H1 (cell line): ENCODE measurements around the gene PARG. TPM values are rescaled to one million over a fixed set of nuclear protein-coding genes. Genes with fewer than 3 reads are reported as not detected.

ENCODE experiments used
- PHF8 ChIP-seq: fragments of 200-600 bp; sonication (generic); conservative IDR thresholded peaks from 2 replicates; pipeline ENCODE4 v1.7.1; 2012; ENCODE audit warnings: low read depth, mild to moderate bottlenecking, inconsistent platforms, low read length, moderate library complexity
- polyA plus RNA-seq, 7 experiments: library from polyadenylated mRNA; depleted of rRNA in 3 of 7; stranded (reverse) in 5 of 7; unstranded in 2 of 7; fragments of >200 nt in 5 of 7; fragments of 200-250 nt in 2 of 7; gene quantifications; 1 replicate in 5 of 7; 2 replicates in 1 of 7; 4 replicates in 1 of 7; pipeline versions ENCODE4 v1.2.1 to v1.2.3, GENCODE V29; 2011 to 2013; ENCODE audit warnings: missing spikeins in 2 of 7, mixed read lengths in 2 of 7
- total RNA-seq: library from RNA; stranded (reverse); fragmentation: NEBNext Ultra II Directional; extraction: Animal tissue kit (Norgen Biotek cat#: 25700); gene quantifications from 2 replicates; pipeline ENCODE4 v1.2.1, GENCODE V29; 2021

The PARG gene
- total and polyA plus RNA-seq, 2 of the 8 experiments (the other 6 are each of a cell fraction or from before 2014, with no cell fraction given) = 13.3 to 56.2 TPM

DNA sequence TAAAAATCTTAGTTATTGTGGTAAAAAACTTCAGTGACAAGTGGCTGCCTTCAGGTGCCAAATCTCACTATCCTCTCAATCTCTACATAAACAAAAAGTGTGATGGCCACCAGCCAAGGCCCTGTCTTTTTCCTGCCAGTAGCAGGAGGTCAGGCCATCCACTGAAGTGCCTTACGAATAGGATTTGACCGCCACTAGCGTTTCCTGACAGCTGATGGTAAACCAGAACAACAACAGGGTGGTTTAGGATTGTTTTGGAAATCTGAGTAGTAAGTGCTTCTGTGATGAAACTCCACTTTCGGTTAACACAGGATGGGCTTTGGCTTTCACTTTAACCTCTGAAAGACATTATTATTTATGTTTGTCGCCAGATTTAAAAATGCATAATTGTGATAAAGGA, 124.0 kb downstream of the PARG start (continued):
- TF ChIP-seq PHF8 = no peak
